Mammary epithelial cell (primary cell): ENCODE measurements around the gene GDPD3.

ENCODE experiments used
- EZH2 ChIP-seq: IDR thresholded peaks from 2 replicates; pipeline ENCODE4 v1.6.1; 2012; ENCODE audit warnings: low read length, inconsistent platforms, borderline replicate concordance
- TF ChIP-seq, protein P1 (sequence below), 2 donors: IDR thresholded peaks in 1 of 2; conservative IDR thresholded peaks in 1 of 2; 2 replicates each; pipeline ENCODE4 v1.5.1; 2011 to 2012; ENCODE audit warnings: inconsistent platforms in 2 of 2, low read length in 2 of 2, mild to moderate bottlenecking in 2 of 2, control low read depth in 1 of 2, low read depth in 1 of 2; ENCODE audit not compliant: insufficient read depth in 1 of 2; ENCODE audit errors: extremely low read depth in 1 of 2

DNA sequence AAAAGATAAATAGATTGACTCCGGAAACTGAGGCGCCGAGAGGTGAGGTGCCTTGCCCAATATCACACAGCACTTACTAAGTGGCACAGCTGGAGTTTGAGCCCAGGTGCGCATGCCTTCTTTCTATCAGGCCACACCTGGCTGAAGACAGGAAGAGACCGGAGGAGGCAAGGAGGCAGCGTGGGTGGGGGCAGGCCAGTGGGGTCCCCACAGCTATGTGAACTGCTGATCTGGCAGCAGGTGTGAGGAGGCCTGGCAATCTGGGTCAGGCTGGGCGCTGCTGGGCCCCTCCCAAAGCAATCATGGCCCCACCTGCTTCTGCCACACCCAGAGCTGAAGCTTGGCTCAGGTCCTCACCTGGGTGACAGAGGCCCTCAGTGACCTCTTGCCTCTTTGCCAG, 1.9 kb upstream of the GDPD3 start:
- TF ChIP-seq, protein P1, sequence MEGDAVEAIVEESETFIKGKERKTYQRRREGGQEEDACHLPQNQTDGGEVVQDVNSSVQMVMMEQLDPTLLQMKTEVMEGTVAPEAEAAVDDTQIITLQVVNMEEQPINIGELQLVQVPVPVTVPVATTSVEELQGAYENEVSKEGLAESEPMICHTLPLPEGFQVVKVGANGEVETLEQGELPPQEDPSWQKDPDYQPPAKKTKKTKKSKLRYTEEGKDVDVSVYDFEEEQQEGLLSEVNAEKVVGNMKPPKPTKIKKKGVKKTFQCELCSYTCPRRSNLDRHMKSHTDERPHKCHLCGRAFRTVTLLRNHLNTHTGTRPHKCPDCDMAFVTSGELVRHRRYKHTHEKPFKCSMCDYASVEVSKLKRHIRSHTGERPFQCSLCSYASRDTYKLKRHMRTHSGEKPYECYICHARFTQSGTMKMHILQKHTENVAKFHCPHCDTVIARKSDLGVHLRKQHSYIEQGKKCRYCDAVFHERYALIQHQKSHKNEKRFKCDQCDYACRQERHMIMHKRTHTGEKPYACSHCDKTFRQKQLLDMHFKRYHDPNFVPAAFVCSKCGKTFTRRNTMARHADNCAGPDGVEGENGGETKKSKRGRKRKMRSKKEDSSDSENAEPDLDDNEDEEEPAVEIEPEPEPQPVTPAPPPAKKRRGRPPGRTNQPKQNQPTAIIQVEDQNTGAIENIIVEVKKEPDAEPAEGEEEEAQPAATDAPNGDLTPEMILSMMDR (conservative IDR thresholded peaks at IDR 0.05 in 1 of 2, IDR thresholded peaks at IDR 0.05 in 1 of 2; ENCODE audit: extremely low read depth in 1 of 2, insufficient read depth in 1 of 2, low read depth in 1 of 2, low read length in 2 of 2), result no peak
- no peak for TF ChIP-seq EZH2
